Measurements from ENCODE around the gene SLC26A3.

The SLC26A3 gene

GRCh38 chr7:107743567-107744344 is 59.3 kb downstream of the SLC26A3 start, which contains the start of gene CBLL1:
TSS of gene CBLL1 (plus strand) at chr7:107744142. CDS start at chr7:107744164, 22 bp downstream.
- DNase-seq, result peak; percentile 90 to 92

GRCh38 chr7:107742678-107743566 is 60.1 kb downstream of the SLC26A3 start:
- peak; percentile 81 to 90 for DNase-seq

- DNase-seq, result no peak
Measured at GRCh38 chr7:107728276-107728675, 74.7 kb downstream of the SLC26A3 start.

GRCh38 chr7:107726356-107727130 is 76.5 kb downstream of the SLC26A3 start:
- no peak for DNase-seq

- peak; percentile 6 to 30 for DNase-seq
Measured at GRCh38 chr7:107725138-107725740, 77.8 kb downstream of the SLC26A3 start.

DNA sequence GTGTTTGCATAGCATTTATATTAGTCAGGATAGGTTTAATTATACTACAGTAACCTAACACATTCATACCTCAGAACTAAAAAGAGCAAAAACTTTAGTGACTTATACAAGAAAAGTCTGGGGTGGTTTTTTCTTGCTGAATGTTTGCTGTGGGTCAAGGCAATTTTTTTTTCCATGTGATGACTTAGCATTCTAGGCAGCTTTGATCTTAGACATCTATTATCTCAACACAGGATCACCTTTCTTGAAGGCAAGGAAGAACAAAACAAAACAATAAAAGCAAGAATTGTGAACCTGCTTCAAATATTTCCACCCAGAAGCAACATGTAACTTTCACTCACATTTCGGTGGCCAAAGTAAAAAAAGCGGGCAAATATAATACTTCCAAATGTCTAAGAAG is 79.8 kb downstream of the SLC26A3 start:
- DNase-seq, result no peak

DNA sequence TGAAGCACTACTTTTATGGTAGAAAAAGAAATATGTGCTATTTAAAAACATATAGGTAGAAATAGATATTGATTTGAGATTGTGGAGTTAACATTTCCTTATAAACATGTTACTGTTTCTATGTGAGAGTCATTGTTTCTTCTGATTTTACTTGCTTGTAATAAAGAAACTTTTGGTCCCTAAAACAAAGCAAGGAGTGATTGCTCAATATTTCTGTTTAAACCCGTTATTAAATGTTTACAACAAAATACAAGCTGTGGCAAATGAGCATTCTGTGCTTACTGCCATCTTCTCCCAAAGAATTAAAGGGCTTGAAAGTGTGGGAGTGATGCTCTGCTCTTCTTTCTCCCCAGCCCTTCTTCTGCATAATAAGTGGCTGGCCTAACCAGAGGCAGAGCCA is 81.7 kb downstream of the SLC26A3 start:
- DNase-seq, result no peak

DNA sequence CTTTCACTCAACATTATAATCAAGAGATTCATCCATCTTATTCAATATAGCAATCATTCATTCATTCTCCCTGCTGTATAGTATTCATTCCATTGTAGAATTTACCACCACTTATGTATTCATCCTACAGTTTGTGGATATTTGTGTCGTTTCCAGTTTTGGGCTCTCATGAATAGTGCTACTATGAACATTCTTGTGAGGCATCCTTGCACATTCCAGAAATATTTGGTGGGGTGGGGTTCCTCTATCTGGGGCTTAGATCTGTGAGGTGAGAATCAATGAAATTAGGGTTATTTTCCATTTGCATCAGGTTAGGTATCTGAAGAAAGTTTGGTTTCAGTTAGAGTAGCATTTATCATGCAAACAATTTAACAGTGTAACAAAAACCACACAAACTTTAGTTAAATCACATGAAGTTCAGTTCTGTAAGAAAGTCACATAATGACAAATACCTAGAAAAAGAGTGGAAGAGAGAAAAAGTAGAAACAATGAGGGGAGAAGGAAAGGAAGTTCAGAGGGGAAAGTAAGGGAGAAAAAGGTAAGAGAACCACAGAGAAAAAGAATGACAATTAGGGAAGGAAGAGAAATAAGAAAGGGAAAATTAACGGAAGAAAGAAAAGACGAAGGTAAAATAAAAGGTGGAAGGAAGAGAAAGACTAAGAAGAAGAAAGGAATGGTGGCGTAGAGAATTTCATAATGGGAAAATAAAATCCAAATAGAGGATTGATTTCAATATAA is 84.4 kb downstream of the SLC26A3 start:
- DNase-seq, result no peak

GRCh38 chr7:107715531-107715930 is 87.5 kb downstream of the SLC26A3 start:
- no peak for DNase-seq
